HG03354 (cell line): ENCODE results near the gene ALG9.
A peak's percentile ranks its signal among the peaks of the same experiment; 100 is the strongest.
"Not testable (repeated sequence)": the region's sequence is repeated elsewhere in the genome, so short reads cannot be mapped to it uniquely, and the experiment has no call there.

Source experiments
- ATAC-seq: cut with Tn5 transposase; IDR thresholded peaks from one replicate; pipeline ENCODE4 v1.9.1; 2021; ENCODE audit warnings: mild to moderate bottlenecking; ENCODE audit not compliant: unreplicated experiment, poor library complexity, severe bottlenecking

Gene ALG9

GRCh38 chr11:111776398-111777093, 94.8 kb downstream of the ALG9 start:
- ATAC-seq: peak; percentile 97

DNA sequence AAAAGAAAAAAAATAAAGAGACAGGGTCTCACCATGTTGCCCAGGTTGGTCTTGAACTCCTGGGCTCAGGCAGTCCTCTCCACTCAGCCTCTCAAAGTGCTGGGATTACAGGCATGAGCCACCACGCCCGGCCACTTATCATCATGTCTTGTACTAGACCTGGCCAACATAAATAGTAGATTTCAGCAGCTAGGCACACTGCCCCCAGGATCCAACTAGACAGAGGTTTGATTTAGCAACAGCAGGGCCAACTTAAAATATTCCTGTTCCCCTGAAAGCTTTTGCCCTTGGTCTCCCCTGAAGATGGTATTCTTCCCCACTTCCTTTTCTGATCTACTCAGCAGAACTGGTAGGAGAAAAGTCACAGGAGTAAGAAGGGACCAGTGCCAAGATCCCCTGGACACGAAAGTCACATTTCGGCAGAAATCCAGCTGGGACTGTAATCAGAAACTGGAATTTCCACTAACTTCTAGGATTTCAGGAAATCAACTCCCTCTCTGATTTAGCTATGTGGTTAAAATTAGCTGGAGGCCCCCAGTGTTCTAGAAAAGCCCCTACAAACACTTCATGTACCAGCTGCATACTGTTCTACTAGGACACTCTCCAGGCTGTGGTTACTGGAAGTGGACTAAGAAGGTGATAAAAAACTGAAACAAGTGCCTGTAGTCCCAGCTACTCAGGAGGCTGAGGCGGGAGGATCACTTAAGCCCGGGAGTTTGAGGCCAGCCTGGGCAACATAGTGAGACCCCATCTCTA, 96.2 kb downstream of the ALG9 start:
- ATAC-seq: no peak

DNA sequence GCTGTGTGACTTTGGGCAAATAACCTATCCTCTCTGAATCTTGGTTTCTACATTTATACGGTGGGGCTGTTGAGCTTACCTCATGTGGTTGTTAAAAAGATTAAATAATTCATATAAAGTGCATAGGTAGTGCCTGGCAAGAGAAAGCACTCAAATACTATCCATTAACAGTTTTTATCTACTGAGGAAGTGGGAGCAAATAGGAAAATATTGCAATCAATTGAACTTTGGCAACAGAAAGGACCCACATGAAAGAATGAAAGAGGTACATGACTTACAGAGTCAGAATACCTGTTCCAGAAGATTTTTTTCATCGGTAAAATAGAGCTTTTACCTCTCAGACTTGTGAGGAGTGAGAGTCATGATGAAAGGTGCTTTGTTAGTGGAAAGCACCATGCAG, 98.8 kb downstream of the ALG9 start:
- no peak for ATAC-seq

- ATAC-seq: not testable (repeated sequence)
Measured at GRCh38 chr11:111771205-111771604, 100.2 kb downstream of the ALG9 start.

- no peak for ATAC-seq
Measured at GRCh38 chr11:111770581-111771134, 100.7 kb downstream of the ALG9 start.

GRCh38 chr11:111766834-111767142, 104.6 kb downstream of the ALG9 start:
- peak; percentile 1 for ATAC-seq

GRCh38 chr11:111765984-111766833, 105.2 kb downstream of the ALG9 start, which contains the start of gene PPP2R1B:
Gene PPP2R1B, minus strand, starts transcription at chr11:111766389. Its CDS starts 28 bp downstream, at chr11:111766361.
- ATAC-seq: peak; percentile 94

GRCh38 chr11:111765320-111765983, 105.9 kb downstream of the ALG9 start:
- ATAC-seq: peak; percentile 41

DNA sequence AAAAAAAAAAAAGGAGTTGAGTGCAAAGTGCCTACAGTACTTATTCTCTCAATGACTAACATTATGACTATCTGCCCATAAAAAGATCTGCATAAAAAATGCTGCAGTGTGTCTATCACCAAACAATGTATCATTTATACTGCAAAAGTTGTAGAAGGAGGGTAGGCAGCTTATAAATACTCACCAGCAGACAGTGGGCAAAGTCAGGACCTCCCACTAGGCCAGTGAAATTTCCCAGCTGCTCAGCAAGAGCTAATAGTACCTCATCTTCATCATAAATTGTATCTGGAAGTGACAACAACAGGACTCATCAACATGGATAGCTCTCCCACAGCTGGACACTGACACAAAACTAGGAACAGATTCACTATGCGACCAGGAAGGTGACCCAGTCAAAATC, 106.8 kb downstream of the ALG9 start:
- ATAC-seq: no peak

DNA sequence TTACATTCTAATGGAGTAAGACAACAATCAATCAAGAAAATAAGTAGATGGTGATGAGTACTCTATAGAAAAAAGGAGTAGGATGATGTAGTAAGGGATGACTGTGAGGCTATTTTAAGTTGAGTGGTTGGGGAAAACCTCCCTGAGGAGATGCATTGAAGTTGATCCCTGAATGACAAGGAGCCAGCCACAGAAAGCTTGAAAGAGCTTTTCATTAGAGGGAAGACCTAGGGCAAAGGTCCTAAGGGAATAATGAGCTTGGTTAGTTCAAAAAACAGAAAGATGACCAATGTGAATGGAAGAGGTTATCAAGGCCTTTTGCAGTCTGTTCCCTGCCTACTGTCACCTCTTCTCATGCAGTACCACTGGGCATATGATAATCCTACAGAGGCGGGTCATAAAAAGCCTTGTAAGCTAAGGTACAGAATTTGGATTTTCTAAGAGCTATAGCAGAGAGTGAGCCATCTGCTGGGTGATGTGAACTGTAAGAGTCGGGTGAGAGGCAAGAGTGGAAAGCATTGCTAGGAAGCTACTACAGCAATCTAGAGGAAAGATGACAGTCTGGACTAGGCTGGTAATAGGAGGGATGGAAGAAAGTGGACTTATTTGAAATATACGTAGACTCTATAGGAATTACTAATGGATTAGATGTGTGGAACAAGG, 108.3 kb downstream of the ALG9 start:
- no peak for ATAC-seq

- ATAC-seq: no peak
Measured at GRCh38 chr11:111762526-111762925, 108.9 kb downstream of the ALG9 start.

- no peak for ATAC-seq
Measured at GRCh38 chr11:111761036-111761435, 110.3 kb downstream of the ALG9 start.

DNA sequence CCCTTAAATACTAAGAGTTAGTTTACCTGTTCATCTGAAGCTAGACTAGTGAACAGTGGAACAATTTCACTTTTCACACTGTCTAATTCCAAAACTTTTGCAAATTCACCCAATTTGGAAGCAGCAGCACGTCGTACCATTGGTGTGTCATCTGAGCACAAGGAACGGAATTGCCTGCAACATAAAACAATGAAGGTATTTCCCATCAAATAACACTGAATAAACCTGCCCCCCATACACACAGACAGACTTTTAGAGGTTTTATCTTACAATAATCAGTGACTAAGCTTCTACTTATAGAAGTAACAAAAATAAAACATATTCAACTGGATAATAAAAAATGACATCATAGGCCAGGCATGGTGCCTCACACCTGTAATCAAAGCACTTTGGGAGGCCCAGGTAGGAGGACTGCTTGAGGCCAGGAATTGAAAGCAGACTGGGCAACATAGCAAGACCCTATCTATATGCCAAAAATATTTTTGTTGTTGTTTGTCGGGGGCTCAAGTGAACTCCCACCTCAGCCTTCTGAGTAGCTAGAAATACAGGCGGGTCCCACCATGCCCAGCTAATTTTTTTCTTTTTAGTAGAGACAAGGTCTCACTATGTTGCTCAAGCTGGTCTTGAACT, 111.5 kb downstream of the ALG9 start:
- ATAC-seq: no peak

GRCh38 chr11:111759376-111759775, 112.0 kb downstream of the ALG9 start:
- ATAC-seq: no peak

GRCh38 chr11:111756097-111756496, 115.3 kb downstream of the ALG9 start:
- ATAC-seq: no peak

GRCh38 chr11:111749646-111750045, 121.7 kb downstream of the ALG9 start:
- ATAC-seq: no peak

DNA sequence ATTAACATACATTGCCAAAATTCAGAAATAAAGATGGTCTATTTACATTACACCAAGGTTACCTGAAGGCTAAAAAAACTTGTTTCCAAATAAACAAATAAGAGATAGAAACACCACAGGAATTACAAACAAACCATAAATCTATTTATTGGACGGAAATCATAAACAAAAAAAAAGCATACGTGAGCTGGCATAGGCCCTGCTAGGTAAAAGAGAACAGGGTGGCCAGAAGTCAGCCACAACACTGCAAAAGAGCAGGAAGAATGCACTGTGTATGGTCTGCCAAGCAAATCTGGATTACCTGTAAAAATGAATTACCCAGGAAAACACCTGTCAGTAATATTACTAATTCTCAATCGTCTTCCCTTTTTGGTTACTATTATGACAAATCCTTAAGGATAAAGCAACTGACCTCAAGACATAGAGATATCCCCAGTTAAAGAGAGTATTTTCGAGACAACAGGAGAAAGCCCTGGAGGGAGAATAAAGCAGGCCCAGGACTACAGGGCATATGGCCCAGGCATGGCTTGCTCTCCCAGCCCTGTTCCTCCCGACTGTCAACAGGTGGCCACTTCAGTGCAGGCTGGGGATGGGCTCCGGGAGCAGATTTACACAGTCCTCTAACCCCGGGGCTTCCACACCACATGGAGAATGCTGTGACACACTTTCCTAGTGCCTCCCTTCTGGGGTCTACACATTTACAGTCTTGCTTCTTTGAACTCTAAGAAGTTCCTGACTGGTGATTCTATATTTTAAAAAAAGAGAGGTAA, 123.2 kb downstream of the ALG9 start:
- no peak for ATAC-seq
